H1 (cell line): ENCODE data around the gene STAC. TPM values are rescaled to one million over a fixed set of nuclear protein-coding genes. Genes with fewer than 3 reads are reported as not detected.

Source experiments
- CTCF ChIA-PET: fragments of 300-600 bp; sonication (Branson Sonifier 250); formaldehyde crosslinking; loops from one replicate; lab custom pipeline; 2021; ENCODE audit not compliant: partially characterized antibody; lab: Charles Lee
- POLR2A ChIA-PET: fragments of 300-600 bp; sonication (Branson Sonifier 250); formaldehyde crosslinking; loops from one replicate; lab custom pipeline; 2021; ENCODE audit warnings: inconsistent platforms; ENCODE audit not compliant: partially characterized antibody; lab: Charles Lee
- DNase-seq, 2 experiments: peaks; one replicate each; pipeline versions ENCODE4 v3.0.0 to v3.0.0-alpha.2; 2010 to 2022; ENCODE audit warnings: low spot score in 2 of 2, low read depth in 1 of 2, mixed read lengths in 1 of 2
- FAIRE-seq: peaks from 2 replicates; lab custom pipeline; 2011; peaks lifted over from hg19 to GRCh38; lab: Jason Lieb, UNC
- H2AFZ ChIP-seq: 2 replicates; pipeline ENCODE4 v1.8.1; 2012; ENCODE audit warnings: low read length, inconsistent platforms
- H2AK5ac ChIP-seq: 2 replicates; pipeline ENCODE4 v1.6.1; 2013; ENCODE audit warnings: low read depth, low read length
- H2BK120ac ChIP-seq: replicated peaks from 2 replicates; pipeline ENCODE3; 2013; ENCODE audit warnings: low read depth, low read length, inconsistent platforms
- H2BK12ac ChIP-seq: 2 replicates; pipeline ENCODE4 v1.6.1; 2013; ENCODE audit warnings: low read depth, low read length
- H2BK15ac ChIP-seq: 2 replicates; pipeline ENCODE4 v1.6.1; 2013; ENCODE audit warnings: low read length
- H2BK20ac ChIP-seq: 2 replicates; pipeline ENCODE4 v1.6.1; 2013; ENCODE audit warnings: low read length
- H2BK5ac ChIP-seq: 2 replicates; pipeline ENCODE4 v1.6.1; 2013; ENCODE audit warnings: low read depth, low read length
- H3K14ac ChIP-seq: 2 replicates; pipeline ENCODE4 v1.6.1; 2013; ENCODE audit warnings: inconsistent platforms; ENCODE audit not compliant: insufficient read length
- H3K18ac ChIP-seq: 2 replicates; pipeline ENCODE4 v1.6.1; 2013; ENCODE audit warnings: low read length; ENCODE audit errors: extremely low read depth
- H3K23ac ChIP-seq: 2 replicates; pipeline ENCODE4 v1.6.1; 2013; ENCODE audit warnings: inconsistent platforms; ENCODE audit not compliant: insufficient read length
- H3K23me2 ChIP-seq: 2 replicates; pipeline ENCODE4 v1.6.1; 2013; ENCODE audit warnings: low read depth, low read length
- H3K27ac ChIP-seq: 2 replicates; pipeline ENCODE4 v1.6.1; 2011; ENCODE audit warnings: low read depth, low read length, inconsistent platforms
- H3K27me3 ChIP-seq, 4 experiments: replicated peaks in 1 of 4; 1 replicate in 1 of 4; 2 replicates in 3 of 4; pipeline versions ENCODE4 v1.6.1 to v1.8.1; 2011 to 2013; ENCODE audit warnings: low read length in 3 of 4, mild to moderate bottlenecking in 3 of 4, inconsistent platforms in 2 of 4, mixed read lengths in 2 of 4, moderate library complexity in 1 of 4; ENCODE audit not compliant: control insufficient read depth in 3 of 4, insufficient read depth in 3 of 4; ENCODE audit errors: extremely low read depth in 1 of 4
- H3K36me3 ChIP-seq, 4 experiments: 2 replicates each; pipeline versions ENCODE4 v1.6.1 to v1.8.1; 2011 to 2013; ENCODE audit warnings: mild to moderate bottlenecking in 4 of 4, low read length in 3 of 4, moderate library complexity in 2 of 4, control low read depth in 1 of 4, inconsistent platforms in 1 of 4; ENCODE audit not compliant: insufficient read depth in 4 of 4, control insufficient read depth in 2 of 4
- H3K4ac ChIP-seq: replicated peaks from 2 replicates; pipeline ENCODE3; 2013; ENCODE audit warnings: low read length, low read depth, mixed read lengths, inconsistent platforms; ENCODE audit not compliant: insufficient read length
- H3K4me1 ChIP-seq, 4 experiments: replicated peaks in 1 of 4; 1 replicate in 1 of 4; 2 replicates in 3 of 4; pipeline versions ENCODE4 v1.6.1 to v1.8.1; 2011 to 2013; ENCODE audit warnings: low read length in 3 of 4, inconsistent platforms in 2 of 4, mixed read lengths in 1 of 4; ENCODE audit not compliant: insufficient read depth in 4 of 4, control insufficient read depth in 3 of 4
- H3K4me2 ChIP-seq, 2 experiments: 2 replicates each; pipeline versions ENCODE4 v1.6.1 to v1.8.1; 2011 to 2013; ENCODE audit warnings: low read depth in 2 of 2, low read length in 2 of 2, control low read depth in 1 of 2, inconsistent platforms in 1 of 2, mild to moderate bottlenecking in 1 of 2; ENCODE audit not compliant: insufficient read depth in 1 of 2
- H3K4me3 ChIP-seq, 4 experiments: fragments of 200-600, 300-600 bp in 1 of 4; sonication (generic), shearing (Covaris generic), sonication (Bioruptor Twin) in 1 of 4; 2 replicates each; pipeline versions ENCODE4 v1.5.1 to v1.8.1; 2011 to 2016; ENCODE audit warnings: low read length in 4 of 4, low read depth in 3 of 4, control low read depth in 2 of 4, inconsistent platforms in 2 of 4, mild to moderate bottlenecking in 2 of 4, mixed read lengths in 1 of 4, moderate library complexity in 1 of 4; ENCODE audit not compliant: insufficient read depth in 2 of 4; ENCODE audit errors: extremely low read depth in 1 of 4
- H3K56ac ChIP-seq: replicated peaks from 2 replicates; pipeline ENCODE3; 2013; ENCODE audit warnings: low read depth, mild to moderate bottlenecking, mixed read lengths, low read length, inconsistent platforms; ENCODE audit not compliant: insufficient read length
- H3K79me1 ChIP-seq: 2 replicates; pipeline ENCODE4 v1.6.1; 2013; ENCODE audit warnings: low read depth, low read length, control low read depth
- H3K79me2 ChIP-seq, 2 experiments: 2 replicates each; pipeline versions ENCODE4 v1.6.1 to v1.8.1; 2012 to 2013; ENCODE audit warnings: low read length in 2 of 2, mild to moderate bottlenecking in 2 of 2, inconsistent platforms in 1 of 2; ENCODE audit not compliant: insufficient read depth in 2 of 2, control insufficient read depth in 1 of 2
- H3K9ac ChIP-seq, 4 experiments: replicated peaks in 1 of 4; 1 replicate in 1 of 4; 2 replicates in 3 of 4; pipeline versions ENCODE4 v1.6.1 to v1.8.1; 2011 to 2013; ENCODE audit warnings: low read depth in 3 of 4, low read length in 3 of 4, control low read depth in 2 of 4, mild to moderate bottlenecking in 2 of 4, moderate library complexity in 2 of 4, inconsistent platforms in 1 of 4; ENCODE audit errors: extremely low read depth in 1 of 4
- H3K9me3 ChIP-seq, 2 experiments: 2 replicates each; pipeline versions ENCODE4 v1.6.1 to v1.8.1; 2012 to 2013; ENCODE audit warnings: mild to moderate bottlenecking in 2 of 2, moderate library complexity in 2 of 2, control low read depth in 1 of 2, inconsistent platforms in 1 of 2, low read depth in 1 of 2, low read length in 1 of 2, mixed read lengths in 1 of 2; ENCODE audit not compliant: insufficient read depth in 2 of 2
- H4K20me1 ChIP-seq, 2 experiments: replicated peaks in 1 of 2; 2 replicates each; pipeline versions ENCODE3 to v1.8.1; 2011 to 2013; ENCODE audit warnings: inconsistent platforms in 2 of 2, low read length in 2 of 2, mild to moderate bottlenecking in 1 of 2; ENCODE audit not compliant: insufficient read depth in 2 of 2, control insufficient read depth in 1 of 2
- H4K5ac ChIP-seq: 2 replicates; pipeline ENCODE4 v1.6.1; 2013; ENCODE audit warnings: low read length, low read depth, mixed read lengths, inconsistent platforms; ENCODE audit not compliant: insufficient read length
- H4K8ac ChIP-seq: 2 replicates; pipeline ENCODE4 v1.8.0; 2013; ENCODE audit warnings: mild to moderate bottlenecking, moderate library complexity, low read length, inconsistent platforms; ENCODE audit not compliant: insufficient read depth; ENCODE audit errors: extremely low read depth
- H4K91ac ChIP-seq: replicated peaks from 2 replicates; pipeline ENCODE3; 2013; ENCODE audit warnings: low read length, mixed read lengths, inconsistent platforms; ENCODE audit not compliant: insufficient read length
- BACH1 ChIP-seq: IDR thresholded peaks from 2 replicates; pipeline ENCODE4 v1.6.1; 2012; ENCODE audit warnings: low read length, improper control_type of control experiment
- CBX8 ChIP-seq: fragments of 300-800, 300-1000 bp; sonication (generic); IDR thresholded peaks from 2 replicates; pipeline ENCODE4 v1.7.1; 2016; ENCODE audit warnings: low read depth, low read length, borderline replicate concordance
- EP300 ChIP-seq, 2 experiments: IDR thresholded peaks; 1 replicate in 1 of 2; 2 replicates in 1 of 2; pipeline ENCODE4 v1.6.1; 2011 to 2012; ENCODE audit warnings: low read depth in 2 of 2, low read length in 2 of 2, mild to moderate bottlenecking in 2 of 2, borderline replicate concordance in 1 of 2, inconsistent platforms in 1 of 2, moderate library complexity in 1 of 2
- HDAC2 ChIP-seq, 2 experiments: fragments of 300-600 bp in 1 of 2; sonication (generic) in 1 of 2; IDR thresholded peaks; 2 replicates each; pipeline ENCODE4 v1.6.1; 2011 to 2012; ENCODE audit warnings: low read depth in 2 of 2, low read length in 2 of 2, mild to moderate bottlenecking in 2 of 2, moderate library complexity in 2 of 2, borderline replicate concordance in 1 of 2, inconsistent platforms in 1 of 2
- HDAC6 ChIP-seq: IDR thresholded peaks from one replicate; pipeline ENCODE4 v1.7.1; 2012; ENCODE audit warnings: low read depth, mild to moderate bottlenecking, inconsistent platforms, low read length, moderate library complexity
- POLR2A ChIP-seq, 2 experiments: IDR thresholded peaks; 1 replicate in 1 of 2; 2 replicates in 1 of 2; pipeline ENCODE4 v1.6.1; 2011; ENCODE audit warnings: low read depth in 2 of 2, low read length in 2 of 2, mild to moderate bottlenecking in 2 of 2; ENCODE audit errors: control extremely low read depth in 1 of 2
- POLR2AphosphoS5 ChIP-seq: IDR thresholded peaks from 2 replicates; pipeline ENCODE4 v1.6.1; 2011; ENCODE audit warnings: low read depth, low read length
- SIRT6 ChIP-seq: IDR thresholded peaks from one replicate; pipeline ENCODE4 v1.7.1; 2012; ENCODE audit warnings: low read length, inconsistent platforms
- SRF ChIP-seq: IDR thresholded peaks from 2 replicates; pipeline ENCODE4 v1.6.1; 2011; ENCODE audit warnings: mild to moderate bottlenecking, low read depth, low read length, moderate library complexity
- TAF1 ChIP-seq: IDR thresholded peaks from 2 replicates; pipeline ENCODE4 v1.6.1; 2011; ENCODE audit warnings: mild to moderate bottlenecking, low read depth, low read length
- WGBS, 2 experiments: shearing (Covaris generic) in 1 of 2; methylation state at CpG; one replicate each; pipeline versions ENCODE4 v1.1.6 to v1.1.7; 2013 to 2015; ENCODE audit warnings: low lambda C conversion rate in 2 of 2, mixed read lengths in 2 of 2, inconsistent platforms in 1 of 2, low coverage in 1 of 2, missing lambda C conversion rate in 1 of 2; ENCODE audit not compliant: insufficient replicate concordance in 2 of 2, insufficient coverage in 1 of 2, insufficient read length in 1 of 2; ENCODE audit errors: extremely low coverage in 1 of 2, missing lambda C conversion rate in 1 of 2; 5-methylcytosine and 5-hydroxymethylcytosine counted together
- polyA plus RNA-seq, 7 experiments: library from polyadenylated mRNA; depleted of rRNA in 3 of 7; stranded (reverse) in 5 of 7; unstranded in 2 of 7; fragments of >200 nt in 5 of 7; fragments of 200-250 nt in 2 of 7; gene quantifications; 1 replicate in 5 of 7; 2 replicates in 1 of 7; 4 replicates in 1 of 7; pipeline versions ENCODE4 v1.2.1 to v1.2.3, GENCODE V29; 2011 to 2013; ENCODE audit warnings: missing spikeins in 2 of 7, mixed read lengths in 2 of 7
- total RNA-seq: library from RNA; stranded (reverse); fragmentation: NEBNext Ultra II Directional; extraction: Animal tissue kit (Norgen Biotek cat#: 25700); gene quantifications from 2 replicates; pipeline ENCODE4 v1.2.1, GENCODE V29; 2021
- TF ChIP-seq, protein P1 (sequence below): IDR thresholded peaks from 2 replicates; pipeline ENCODE4 v1.6.1; 2011; ENCODE audit warnings: low read length, improper control_type of control experiment
- TF ChIP-seq, protein P2 (sequence below): IDR thresholded peaks from 2 replicates; pipeline ENCODE4 v1.6.1; 2012; ENCODE audit warnings: inconsistent platforms

The STAC gene
- total and polyA plus RNA-seq, 2 of the 8 experiments (the other 6 are each of a cell fraction or from before 2014, with no cell fraction given) = 8.0 to 18.1 TPM

DNA sequence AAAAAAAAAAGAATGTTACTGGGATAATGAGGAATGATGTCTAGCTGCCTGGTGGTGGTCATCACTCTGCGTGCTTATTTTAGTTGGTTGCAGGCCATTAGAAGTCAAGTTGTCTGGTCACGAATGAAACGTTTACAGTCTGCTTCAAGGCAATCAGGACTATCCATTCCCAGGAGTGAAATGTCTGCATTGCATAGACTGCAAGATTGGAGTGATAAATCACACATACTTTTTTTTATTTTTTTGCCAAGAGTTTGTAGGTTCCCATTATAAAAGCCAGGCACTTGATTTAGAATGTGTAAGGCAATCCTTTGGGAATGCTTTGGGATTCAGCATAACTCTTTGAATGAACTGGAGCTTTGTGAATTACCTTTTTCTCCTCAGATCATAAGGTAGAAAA is 132.3 kb downstream of the STAC start:
- H3K4me3 ChIP-seq = no peak overlapping the region
- H2BK20ac ChIP-seq = no peak overlapping the region

More for the DNA sequence above, 132.3 kb downstream of the STAC start:
- Histone ChIP-seq H3K27me3 (no peaks in the 10 kb centered on the region), H4K8ac (no peak overlapping the region), H3K18ac (no peak overlapping the region), H3K4me1 (no peaks in the 10 kb centered on the region), H2BK5ac (no peak overlapping the region), H4K20me1 (no peaks in the 10 kb centered on the region), H2AFZ (no peak overlapping the region), H3K9me3 (no peaks in the 10 kb centered on the region), H4K5ac (no peak overlapping the region), H2AK5ac (no peak overlapping the region), H2BK15ac (no peak overlapping the region), H3K56ac (no peak overlapping the region), H3K36me3 (no peaks in the 10 kb centered on the region; a peak in 1 of 8 replicates), H3K9ac (no peak overlapping the region), H3K4ac (no peak overlapping the region), H3K79me2 (no peaks in the 10 kb centered on the region), H3K23me2 (no peaks in the 10 kb centered on the region; the same call in 1 of the 2 replicates), H3K4me2 (no peak overlapping the region), H3K14ac (no peak overlapping the region), H3K27ac (no peak overlapping the region), H3K23ac (no peak overlapping the region), H4K91ac (no peak overlapping the region), H3K79me1 (no peaks in the 10 kb centered on the region), H2BK120ac (no peak overlapping the region), H2BK12ac (no peak overlapping the region)
- FAIRE-seq (no peak), DNase-seq (no peak)
- ChIA-PET CTCF (interaction anchor here (0.6 kb wide), 2 partner anchors 246 to 673 kb away, joined by 3 read pairs; no protein-coding TSS in a partner anchor), POLR2A (no interaction called here)
- WGBS, 2 experiments = 86% methylated on average over 3 of the region's 3 CpGs; no CpG with 5 or more reads in 1 of the 2 experiments
- TF ChIP-seq EP300 (IDR thresholded peaks at IDR 0.05; ENCODE audit: borderline replicate concordance in 1 of 2, low read depth in 2 of 2, low read length in 2 of 2) = no peak
- TF ChIP-seq BACH1 = no peak
- TF ChIP-seq TAF1 = no peak
- TF ChIP-seq CBX8 = no peak
- TF ChIP-seq, protein P1, sequence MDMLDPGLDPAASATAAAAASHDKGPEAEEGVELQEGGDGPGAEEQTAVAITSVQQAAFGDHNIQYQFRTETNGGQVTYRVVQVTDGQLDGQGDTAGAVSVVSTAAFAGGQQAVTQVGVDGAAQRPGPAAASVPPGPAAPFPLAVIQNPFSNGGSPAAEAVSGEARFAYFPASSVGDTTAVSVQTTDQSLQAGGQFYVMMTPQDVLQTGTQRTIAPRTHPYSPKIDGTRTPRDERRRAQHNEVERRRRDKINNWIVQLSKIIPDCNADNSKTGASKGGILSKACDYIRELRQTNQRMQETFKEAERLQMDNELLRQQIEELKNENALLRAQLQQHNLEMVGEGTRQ = no peak
- TF ChIP-seq POLR2AphosphoS5 = no peak
- TF ChIP-seq, protein P2, sequence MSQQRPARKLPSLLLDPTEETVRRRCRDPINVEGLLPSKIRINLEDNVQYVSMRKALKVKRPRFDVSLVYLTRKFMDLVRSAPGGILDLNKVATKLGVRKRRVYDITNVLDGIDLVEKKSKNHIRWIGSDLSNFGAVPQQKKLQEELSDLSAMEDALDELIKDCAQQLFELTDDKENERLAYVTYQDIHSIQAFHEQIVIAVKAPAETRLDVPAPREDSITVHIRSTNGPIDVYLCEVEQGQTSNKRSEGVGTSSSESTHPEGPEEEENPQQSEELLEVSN = no peak
- TF ChIP-seq SRF = no peak
- no peak for TF ChIP-seq SIRT6
- no peak for TF ChIP-seq HDAC2 (IDR thresholded peaks at IDR 0.05; ENCODE audit: borderline replicate concordance in 1 of 2, low read depth in 2 of 2, low read length in 2 of 2)
- TF ChIP-seq POLR2A (IDR thresholded peaks at IDR 0.05; ENCODE audit: control extremely low read depth in 1 of 2, low read depth in 2 of 2, low read length in 2 of 2) = no peak
- no peak for TF ChIP-seq HDAC6
